ENCODE results near the gene RAC3. TPM values are rescaled to one million over a fixed set of nuclear protein-coding genes. Genes with fewer than 3 reads are reported as not detected.

The RAC3 gene
- total RNA-seq, 2 experiments from 2014 or later, result 5.1 TPM

- POLR2A ChIA-PET, result no interaction called here
- CTCF ChIA-PET, result no interaction called here
Measured at GRCh38 chr17:82070611-82071010, 39.1 kb downstream of the RAC3 start.

- CTCF ChIA-PET, result no interaction called here
- POLR2A ChIA-PET, result no interaction called here
Measured at GRCh38 chr17:82072827-82073226, 41.3 kb downstream of the RAC3 start.

GRCh38 chr17:82073446-82073845 lies 42.0 kb downstream of the RAC3 start:
- POLR2A ChIA-PET, result no interaction called here

GRCh38 chr17:82076018-82076784 lies 44.7 kb downstream of the RAC3 start:
- ChIA-PET CTCF (no interaction called here), POLR2A (no interaction called here)

More at GRCh38 chr17:82073446-82073845, 42.0 kb downstream of the RAC3 start:
- CTCF ChIA-PET, result no interaction called here

GRCh38 chr17:82076785-82077591 lies 45.5 kb downstream of the RAC3 start:
- POLR2A ChIA-PET, result no interaction called here
- CTCF ChIA-PET, result no interaction called here

- ChIA-PET CTCF (interaction anchor here (0.6 kb wide), 1 partner anchor 135 kb away, joined by 3 read pairs; the partner anchor contains the start of gene CCDC57), POLR2A (no interaction called here)
Measured at GRCh38 chr17:82077617-82078358, 46.3 kb downstream of the RAC3 start.

GRCh38 chr17:82078433-82078832 lies 47.0 kb downstream of the RAC3 start:
- POLR2A ChIA-PET, result interaction anchor here (0.6 kb wide), 2 partner anchors 27 to 395 kb away, joined by 3 to 5 read pairs; partner anchors contain the start of genes ARL16 and HGS
- CTCF ChIA-PET, result interaction anchor here (0.6 to 0.8 kb wide), 3 partner anchors 19 to 134 kb away, joined by 3 to 4 read pairs (median 3); partner anchors contain the start of gene CCDC57

- ChIA-PET CTCF (interaction anchor here (0.7 to 0.8 kb wide), 2 partner anchors 19 to 49 kb away, joined by 3 to 4 read pairs; no protein-coding TSS in a partner anchor), POLR2A (interaction anchor here (0.6 kb wide), 2 partner anchors 26 to 396 kb away, joined by 3 to 5 read pairs; partner anchors contain the start of genes ARL16 and HGS)
Measured at GRCh38 chr17:82079001-82079677, 47.7 kb downstream of the RAC3 start.

GRCh38 chr17:82080048-82080788 lies 48.7 kb downstream of the RAC3 start:
- CTCF ChIA-PET, result no interaction called here
- POLR2A ChIA-PET, result no interaction called here

- POLR2A ChIA-PET, result no interaction called here
- CTCF ChIA-PET, result no interaction called here
Measured at GRCh38 chr17:82080789-82081464, 49.4 kb downstream of the RAC3 start.

- CTCF ChIA-PET, result no interaction called here
- POLR2A ChIA-PET, result no interaction called here
Measured at GRCh38 chr17:82081546-82081945, 50.1 kb downstream of the RAC3 start.

- ChIA-PET POLR2A (no interaction called here), CTCF (no interaction called here)
Measured at GRCh38 chr17:82081966-82082365, 50.5 kb downstream of the RAC3 start.

GRCh38 chr17:82082456-82082855 lies 51.0 kb downstream of the RAC3 start:
- CTCF ChIA-PET, result no interaction called here
- POLR2A ChIA-PET, result interaction anchor here (1.2 kb wide), 1 partner anchor 14 kb away, joined by 3 read pairs; no protein-coding TSS in a partner anchor

GRCh38 chr17:82083009-82083408 lies 51.5 kb downstream of the RAC3 start:
- CTCF ChIA-PET, result no interaction called here
- POLR2A ChIA-PET, result interaction anchor here (1.2 kb wide), 1 partner anchor 13 kb away, joined by 3 read pairs; no protein-coding TSS in a partner anchor

Data from activated CD8-positive, alpha-beta memory T cell treated with anti-CD3 and anti-CD28 coated beads for 36 hours (primary cell).